Astrocyte (in vitro differentiated cells and primary cell): ENCODE data around the gene CSNK1G3.
"Not testable (repeated sequence)": the region's sequence is repeated elsewhere in the genome, so short reads cannot be mapped to it uniquely, and the experiment has no call there.

Experiments used
- EZH2 ChIP-seq: IDR thresholded peaks from 2 replicates; pipeline ENCODE4 v1.6.1; 2012; ENCODE audit warnings: mild to moderate bottlenecking, low read length, inconsistent platforms; ENCODE audit not compliant: insufficient read depth
- TF ChIP-seq, protein P1 (sequence below): IDR thresholded peaks from 2 replicates; pipeline ENCODE4 v1.5.1; 2011; ENCODE audit warnings: low read depth, mild to moderate bottlenecking, inconsistent platforms, low read length, moderate library complexity; ENCODE audit not compliant: insufficient read depth

DNA sequence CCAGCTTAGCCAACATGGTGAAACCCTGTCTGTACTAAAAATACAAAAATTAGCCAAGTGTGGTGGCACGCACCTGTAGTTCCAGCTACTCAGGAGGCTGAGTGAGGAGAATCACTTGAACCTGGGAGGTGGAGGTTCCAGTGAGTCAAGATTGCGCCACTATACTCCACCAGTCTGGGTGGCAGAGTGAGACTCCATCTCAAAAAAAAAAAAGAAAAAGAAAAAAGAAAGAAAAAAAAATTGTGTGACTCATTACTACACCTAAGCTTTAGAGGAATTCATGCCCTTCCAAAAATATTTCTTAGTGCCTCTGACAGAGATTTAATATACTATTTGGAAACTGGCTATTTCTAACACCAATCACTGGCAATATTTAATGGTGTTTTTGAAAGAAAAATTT is 16.8 kb upstream of the CSNK1G3 start:
- not testable (repeated sequence) for TF ChIP-seq EZH2
- TF ChIP-seq, protein P1, sequence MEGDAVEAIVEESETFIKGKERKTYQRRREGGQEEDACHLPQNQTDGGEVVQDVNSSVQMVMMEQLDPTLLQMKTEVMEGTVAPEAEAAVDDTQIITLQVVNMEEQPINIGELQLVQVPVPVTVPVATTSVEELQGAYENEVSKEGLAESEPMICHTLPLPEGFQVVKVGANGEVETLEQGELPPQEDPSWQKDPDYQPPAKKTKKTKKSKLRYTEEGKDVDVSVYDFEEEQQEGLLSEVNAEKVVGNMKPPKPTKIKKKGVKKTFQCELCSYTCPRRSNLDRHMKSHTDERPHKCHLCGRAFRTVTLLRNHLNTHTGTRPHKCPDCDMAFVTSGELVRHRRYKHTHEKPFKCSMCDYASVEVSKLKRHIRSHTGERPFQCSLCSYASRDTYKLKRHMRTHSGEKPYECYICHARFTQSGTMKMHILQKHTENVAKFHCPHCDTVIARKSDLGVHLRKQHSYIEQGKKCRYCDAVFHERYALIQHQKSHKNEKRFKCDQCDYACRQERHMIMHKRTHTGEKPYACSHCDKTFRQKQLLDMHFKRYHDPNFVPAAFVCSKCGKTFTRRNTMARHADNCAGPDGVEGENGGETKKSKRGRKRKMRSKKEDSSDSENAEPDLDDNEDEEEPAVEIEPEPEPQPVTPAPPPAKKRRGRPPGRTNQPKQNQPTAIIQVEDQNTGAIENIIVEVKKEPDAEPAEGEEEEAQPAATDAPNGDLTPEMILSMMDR = not testable (repeated sequence)
